H1 (cell line): ENCODE results near the gene ZNF697. TPM values are rescaled to one million over a fixed set of nuclear protein-coding genes. Genes with fewer than 3 reads are reported as not detected.

Experiments used
- CTCF ChIA-PET: fragments of 300-600 bp; sonication (Branson Sonifier 250); formaldehyde crosslinking; loops from one replicate; lab custom pipeline; 2021; ENCODE audit not compliant: partially characterized antibody; lab: Charles Lee
- POLR2A ChIA-PET: fragments of 300-600 bp; sonication (Branson Sonifier 250); formaldehyde crosslinking; loops from one replicate; lab custom pipeline; 2021; ENCODE audit warnings: inconsistent platforms; ENCODE audit not compliant: partially characterized antibody; lab: Charles Lee
- DNase-seq, 2 experiments: peaks; one replicate each; pipeline versions ENCODE4 v3.0.0 to v3.0.0-alpha.2; 2010 to 2022; ENCODE audit warnings: low spot score in 2 of 2, low read depth in 1 of 2, mixed read lengths in 1 of 2
- FAIRE-seq: peaks from 2 replicates; lab custom pipeline; 2011; peaks lifted over from hg19 to GRCh38; lab: Jason Lieb, UNC
- H2AFZ ChIP-seq: 2 replicates; pipeline ENCODE4 v1.8.1; 2012; ENCODE audit warnings: low read length, inconsistent platforms
- H2AK5ac ChIP-seq: 2 replicates; pipeline ENCODE4 v1.6.1; 2013; ENCODE audit warnings: low read depth, low read length
- H2BK120ac ChIP-seq: replicated peaks from 2 replicates; pipeline ENCODE3; 2013; ENCODE audit warnings: low read depth, low read length, inconsistent platforms
- H2BK12ac ChIP-seq: 2 replicates; pipeline ENCODE4 v1.6.1; 2013; ENCODE audit warnings: low read depth, low read length
- H2BK15ac ChIP-seq: 2 replicates; pipeline ENCODE4 v1.6.1; 2013; ENCODE audit warnings: low read length
- H2BK20ac ChIP-seq: 2 replicates; pipeline ENCODE4 v1.6.1; 2013; ENCODE audit warnings: low read length
- H2BK5ac ChIP-seq: 2 replicates; pipeline ENCODE4 v1.6.1; 2013; ENCODE audit warnings: low read depth, low read length
- H3K14ac ChIP-seq: 2 replicates; pipeline ENCODE4 v1.6.1; 2013; ENCODE audit warnings: inconsistent platforms; ENCODE audit not compliant: insufficient read length
- H3K18ac ChIP-seq: 2 replicates; pipeline ENCODE4 v1.6.1; 2013; ENCODE audit warnings: low read length; ENCODE audit errors: extremely low read depth
- H3K23ac ChIP-seq: 2 replicates; pipeline ENCODE4 v1.6.1; 2013; ENCODE audit warnings: inconsistent platforms; ENCODE audit not compliant: insufficient read length
- H3K23me2 ChIP-seq: 2 replicates; pipeline ENCODE4 v1.6.1; 2013; ENCODE audit warnings: low read depth, low read length
- H3K27ac ChIP-seq: 2 replicates; pipeline ENCODE4 v1.6.1; 2011; ENCODE audit warnings: low read depth, low read length, inconsistent platforms
- H3K27me3 ChIP-seq, 4 experiments: replicated peaks in 1 of 4; 1 replicate in 1 of 4; 2 replicates in 3 of 4; pipeline versions ENCODE4 v1.6.1 to v1.8.1; 2011 to 2013; ENCODE audit warnings: low read length in 3 of 4, mild to moderate bottlenecking in 3 of 4, inconsistent platforms in 2 of 4, mixed read lengths in 2 of 4, moderate library complexity in 1 of 4; ENCODE audit not compliant: control insufficient read depth in 3 of 4, insufficient read depth in 3 of 4; ENCODE audit errors: extremely low read depth in 1 of 4
- H3K36me3 ChIP-seq, 4 experiments: 2 replicates each; pipeline versions ENCODE4 v1.6.1 to v1.8.1; 2011 to 2013; ENCODE audit warnings: mild to moderate bottlenecking in 4 of 4, low read length in 3 of 4, moderate library complexity in 2 of 4, control low read depth in 1 of 4, inconsistent platforms in 1 of 4; ENCODE audit not compliant: insufficient read depth in 4 of 4, control insufficient read depth in 2 of 4
- H3K4ac ChIP-seq: replicated peaks from 2 replicates; pipeline ENCODE3; 2013; ENCODE audit warnings: low read length, low read depth, mixed read lengths, inconsistent platforms; ENCODE audit not compliant: insufficient read length
- H3K4me1 ChIP-seq, 4 experiments: replicated peaks in 1 of 4; 1 replicate in 1 of 4; 2 replicates in 3 of 4; pipeline versions ENCODE4 v1.6.1 to v1.8.1; 2011 to 2013; ENCODE audit warnings: low read length in 3 of 4, inconsistent platforms in 2 of 4, mixed read lengths in 1 of 4; ENCODE audit not compliant: insufficient read depth in 4 of 4, control insufficient read depth in 3 of 4
- H3K4me2 ChIP-seq, 2 experiments: 2 replicates each; pipeline versions ENCODE4 v1.6.1 to v1.8.1; 2011 to 2013; ENCODE audit warnings: low read depth in 2 of 2, low read length in 2 of 2, control low read depth in 1 of 2, inconsistent platforms in 1 of 2, mild to moderate bottlenecking in 1 of 2; ENCODE audit not compliant: insufficient read depth in 1 of 2
- H3K4me3 ChIP-seq, 4 experiments: fragments of 200-600, 300-600 bp in 1 of 4; sonication (generic), shearing (Covaris generic), sonication (Bioruptor Twin) in 1 of 4; 2 replicates each; pipeline versions ENCODE4 v1.5.1 to v1.8.1; 2011 to 2016; ENCODE audit warnings: low read length in 4 of 4, low read depth in 3 of 4, control low read depth in 2 of 4, inconsistent platforms in 2 of 4, mild to moderate bottlenecking in 2 of 4, mixed read lengths in 1 of 4, moderate library complexity in 1 of 4; ENCODE audit not compliant: insufficient read depth in 2 of 4; ENCODE audit errors: extremely low read depth in 1 of 4
- H3K56ac ChIP-seq: replicated peaks from 2 replicates; pipeline ENCODE3; 2013; ENCODE audit warnings: low read depth, mild to moderate bottlenecking, mixed read lengths, low read length, inconsistent platforms; ENCODE audit not compliant: insufficient read length
- H3K79me1 ChIP-seq: 2 replicates; pipeline ENCODE4 v1.6.1; 2013; ENCODE audit warnings: low read depth, low read length, control low read depth
- H3K79me2 ChIP-seq, 2 experiments: 2 replicates each; pipeline versions ENCODE4 v1.6.1 to v1.8.1; 2012 to 2013; ENCODE audit warnings: low read length in 2 of 2, mild to moderate bottlenecking in 2 of 2, inconsistent platforms in 1 of 2; ENCODE audit not compliant: insufficient read depth in 2 of 2, control insufficient read depth in 1 of 2
- H3K9ac ChIP-seq, 4 experiments: replicated peaks in 1 of 4; 1 replicate in 1 of 4; 2 replicates in 3 of 4; pipeline versions ENCODE4 v1.6.1 to v1.8.1; 2011 to 2013; ENCODE audit warnings: low read depth in 3 of 4, low read length in 3 of 4, control low read depth in 2 of 4, mild to moderate bottlenecking in 2 of 4, moderate library complexity in 2 of 4, inconsistent platforms in 1 of 4; ENCODE audit errors: extremely low read depth in 1 of 4
- H3K9me3 ChIP-seq, 2 experiments: 2 replicates each; pipeline versions ENCODE4 v1.6.1 to v1.8.1; 2012 to 2013; ENCODE audit warnings: mild to moderate bottlenecking in 2 of 2, moderate library complexity in 2 of 2, control low read depth in 1 of 2, inconsistent platforms in 1 of 2, low read depth in 1 of 2, low read length in 1 of 2, mixed read lengths in 1 of 2; ENCODE audit not compliant: insufficient read depth in 2 of 2
- H4K20me1 ChIP-seq, 2 experiments: replicated peaks in 1 of 2; 2 replicates each; pipeline versions ENCODE3 to v1.8.1; 2011 to 2013; ENCODE audit warnings: inconsistent platforms in 2 of 2, low read length in 2 of 2, mild to moderate bottlenecking in 1 of 2; ENCODE audit not compliant: insufficient read depth in 2 of 2, control insufficient read depth in 1 of 2
- H4K5ac ChIP-seq: 2 replicates; pipeline ENCODE4 v1.6.1; 2013; ENCODE audit warnings: low read length, low read depth, mixed read lengths, inconsistent platforms; ENCODE audit not compliant: insufficient read length
- H4K8ac ChIP-seq: 2 replicates; pipeline ENCODE4 v1.8.0; 2013; ENCODE audit warnings: mild to moderate bottlenecking, moderate library complexity, low read length, inconsistent platforms; ENCODE audit not compliant: insufficient read depth; ENCODE audit errors: extremely low read depth
- H4K91ac ChIP-seq: replicated peaks from 2 replicates; pipeline ENCODE3; 2013; ENCODE audit warnings: low read length, mixed read lengths, inconsistent platforms; ENCODE audit not compliant: insufficient read length
- CTCF ChIP-seq, 3 experiments: IDR thresholded peaks; 1 replicate in 2 of 3; 2 replicates in 1 of 3; pipeline versions ENCODE4 v1.5.1 to v1.6.1; 2011; ENCODE audit warnings: low read length in 3 of 3, mild to moderate bottlenecking in 3 of 3, inconsistent platforms in 2 of 3, low read depth in 1 of 3, moderate library complexity in 1 of 3; ENCODE audit not compliant: insufficient read depth in 1 of 3; ENCODE audit errors: control extremely low read depth in 1 of 3
- PHF8 ChIP-seq: fragments of 200-600 bp; sonication (generic); conservative IDR thresholded peaks from 2 replicates; pipeline ENCODE4 v1.7.1; 2012; ENCODE audit warnings: low read depth, mild to moderate bottlenecking, inconsistent platforms, low read length, moderate library complexity
- POLR2A ChIP-seq, 2 experiments: IDR thresholded peaks; 1 replicate in 1 of 2; 2 replicates in 1 of 2; pipeline ENCODE4 v1.6.1; 2011; ENCODE audit warnings: low read depth in 2 of 2, low read length in 2 of 2, mild to moderate bottlenecking in 2 of 2; ENCODE audit errors: control extremely low read depth in 1 of 2
- SRF ChIP-seq: IDR thresholded peaks from 2 replicates; pipeline ENCODE4 v1.6.1; 2011; ENCODE audit warnings: mild to moderate bottlenecking, low read depth, low read length, moderate library complexity
- TAF1 ChIP-seq: IDR thresholded peaks from 2 replicates; pipeline ENCODE4 v1.6.1; 2011; ENCODE audit warnings: mild to moderate bottlenecking, low read depth, low read length
- WGBS, 2 experiments: shearing (Covaris generic) in 1 of 2; methylation state at CpG; one replicate each; pipeline versions ENCODE4 v1.1.6 to v1.1.7; 2013 to 2015; ENCODE audit warnings: low lambda C conversion rate in 2 of 2, mixed read lengths in 2 of 2, inconsistent platforms in 1 of 2, low coverage in 1 of 2, missing lambda C conversion rate in 1 of 2; ENCODE audit not compliant: insufficient replicate concordance in 2 of 2, insufficient coverage in 1 of 2, insufficient read length in 1 of 2; ENCODE audit errors: extremely low coverage in 1 of 2, missing lambda C conversion rate in 1 of 2; 5-methylcytosine and 5-hydroxymethylcytosine counted together
- long read RNA-seq, 2 experiments: library from RNA in 1 of 2; library from capped mRNA in 1 of 2; stranded (forward); transcript quantifications; one replicate each; pipeline ENCODE4 v2.0.0, GENCODE V29; 2021; ENCODE audit warnings: inconsistent platforms in 1 of 2
- polyA minus RNA-seq, 3 experiments: library from RNA; depleted of rRNA, polyadenylated mRNA; stranded (reverse); fragments of >200 nt; gene quantifications; 1 replicate in 2 of 3; 2 replicates in 1 of 3; pipeline ENCODE4 v1.2.3, GENCODE V29; 2011
- polyA plus RNA-seq, 7 experiments: library from polyadenylated mRNA; depleted of rRNA in 3 of 7; stranded (reverse) in 5 of 7; unstranded in 2 of 7; fragments of >200 nt in 5 of 7; fragments of 200-250 nt in 2 of 7; gene quantifications; 1 replicate in 5 of 7; 2 replicates in 1 of 7; 4 replicates in 1 of 7; pipeline versions ENCODE4 v1.2.1 to v1.2.3, GENCODE V29; 2011 to 2013; ENCODE audit warnings: missing spikeins in 2 of 7, mixed read lengths in 2 of 7
- total RNA-seq: library from RNA; stranded (reverse); fragmentation: NEBNext Ultra II Directional; extraction: Animal tissue kit (Norgen Biotek cat#: 25700); gene quantifications from 2 replicates; pipeline ENCODE4 v1.2.1, GENCODE V29; 2021

The ZNF697 gene
- 17.9 and 18.3 TPM in 2 replicates for total RNA-seq
- 5.6 and 6.4 TPM in 2 replicates for polyA plus RNA-seq (2011; rRNA removed)
- polyA plus RNA-seq (2011; cell fraction: cytosol; rRNA removed) = 7.0 TPM
- polyA plus RNA-seq (2011; cell fraction: nucleus; rRNA removed) = 5.8 TPM
- 6.1 to 9.7 TPM (median 7.1 TPM) in 4 replicates for polyA plus RNA-seq (2012, experiment 1 of 2)
- polyA plus RNA-seq (2012, experiment 2 of 2) = 1.8 TPM
- polyA plus RNA-seq (2013, experiment 1 of 2) = 7.0 TPM
- polyA plus RNA-seq (2013, experiment 2 of 2) = 7.3 TPM
- polyA minus RNA-seq (2011; rRNA and poly(A)+ RNA removed) = 9.1 and 10.0 TPM in 2 replicates
- 13.1 TPM for polyA minus RNA-seq (2011; cell fraction: cytosol; rRNA and poly(A)+ RNA removed)
- 15.7 TPM for polyA minus RNA-seq (2011; cell fraction: nucleus; rRNA and poly(A)+ RNA removed)
- long read RNA-seq, experiment 1, partial matches to known transcripts = 0 of 20 reads
- long read RNA-seq, experiment 1, other reads (novel, unspliced or antisense) = 20 of 20 reads
- long read RNA-seq, experiment 2, partial matches to known transcripts = 0 of 1 reads
- long read RNA-seq, experiment 2, other reads (novel, unspliced or antisense) = 1 of 1 reads

- Histone ChIP-seq H3K36me3 (no peaks in the 10 kb centered on the region), H3K4me2 (peak within 1 kb of the TSS; percentile 86 to 98), H2BK5ac (peak within 1 kb of the TSS; percentile 69), H3K23ac (no peak within 1 kb of the TSS), H3K9me3 (no peaks in the 10 kb centered on the region), H2AK5ac (no peak within 1 kb of the TSS), H2BK15ac (peak within 1 kb of the TSS; percentile 61; the same call in 1 of the 2 replicates), H3K14ac (no peak within 1 kb of the TSS), H2BK20ac (no peak within 1 kb of the TSS; the same call in 1 of the 2 replicates), H2BK120ac (no peak within 1 kb of the TSS), H4K8ac (peak within 1 kb of the TSS; percentile 93), H3K79me1 (0 out of 2 replicates have a peak, but pooled peaks cover 7% of the 10 kb centered on the region), H3K27me3 (no peaks in the 10 kb centered on the region; a peak in 1 of 7 replicates), H3K9ac (peak within 1 kb of the TSS; percentile 61 to 93 (median 72)), H3K4me3 (peak within 1 kb of the TSS; percentile 67 to 88 (median 81)), H2BK12ac (peak within 1 kb of the TSS; percentile 31), H3K4me1 (peaks cover 0 to 16% (median 11%) of the 10 kb centered on the region in 4 experiments; a peak in 6 of 7 replicates), H3K27ac (peak within 1 kb of the TSS; percentile 80; the same call in 1 of the 2 replicates), H4K20me1 (no peaks in the 10 kb centered on the region), H3K4ac (peak within 1 kb of the TSS; percentile 25), H4K91ac (peak within 1 kb of the TSS; percentile 67), H3K18ac (peak within 1 kb of the TSS; percentile 74), H3K79me2 (peaks cover 4 to 39% of the 10 kb centered on the region in 2 experiments; a peak in 3 of 4 replicates), H3K23me2 (peaks cover 8% of the 10 kb centered on the region; the same call in 1 of the 2 replicates), H2AFZ (no peak within 1 kb of the TSS; the same call in 1 of the 2 replicates), H3K56ac (peak within 1 kb of the TSS; percentile 75), H4K5ac (peak within 1 kb of the TSS; percentile 65)
- FAIRE-seq = no peak
- peak; percentile 77 to 88 for DNase-seq
- POLR2A ChIA-PET = interaction anchor here (0.6 to 6.1 kb wide), 31 partner anchors 9 to 1333 kb away, joined by 3 to 113 read pairs (median 6); partner anchors contain the start of gene PHGDH
- CTCF ChIA-PET = interaction anchor here (0.7 to 32.7 kb wide), 15 partner anchors 9 to 161 kb away, joined by 3 to 786 read pairs (median 5); no protein-coding TSS in a partner anchor
- WGBS, 2 experiments = 1% methylated on average over 56 of the region's 81 CpGs; no CpG with 5 or more reads in 1 of the 2 experiments
- peak; percentile 48; the same call in 1 of the 2 replicates for TF ChIP-seq TAF1
- peak; percentile 76 for TF ChIP-seq PHF8
- peak; percentile 55 to 82 (median 73) for TF ChIP-seq CTCF (IDR thresholded peaks at IDR 0.05; ENCODE audit: control extremely low read depth in 1 of 3, insufficient read depth in 1 of 3, low read depth in 1 of 3, low read length in 3 of 3)
- peak; percentile 3 to 64; a peak in 2 of 3 replicates for TF ChIP-seq POLR2A (IDR thresholded peaks at IDR 0.05; ENCODE audit: control extremely low read depth in 1 of 2, low read depth in 2 of 2, low read length in 2 of 2)
- no peak for TF ChIP-seq SRF
Observed at GRCh38 chr1:119647734-119648619, at the start of gene ZNF697. Gene ZNF697 (minus strand): TSS chr1:119648266. CDS start chr1:119626100, 22,166 bp downstream.
